ENCODE measurements around the gene DAPK1.

The DAPK1 gene

DNA sequence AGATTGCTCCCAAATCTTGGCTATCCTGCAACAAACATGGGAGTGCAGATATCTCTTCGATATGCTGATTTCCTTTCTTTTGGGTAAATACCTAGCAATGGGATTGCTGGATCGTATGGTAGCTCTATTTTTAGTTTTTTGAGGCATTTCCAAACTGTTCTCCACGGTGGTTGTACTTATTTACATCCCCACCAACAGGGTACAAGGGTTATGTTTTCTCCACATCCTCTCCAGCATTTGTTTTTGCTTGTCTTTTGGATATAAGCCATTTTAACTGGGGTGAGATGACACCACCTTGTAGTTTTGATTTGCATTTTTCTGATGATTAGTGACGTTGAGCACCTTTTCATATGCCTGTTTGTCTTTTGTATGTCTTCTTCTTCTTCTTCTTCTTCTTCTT, 248.5 kb downstream of the DAPK1 start:
- Histone ChIP-seq H4K20me1 (ENCODE audit: insufficient read depth) (no peaks in the 10 kb centered on the region), H3K4me1 (ENCODE audit: low read depth, poor library complexity, severe bottlenecking) (no peaks in the 10 kb centered on the region), H3K9ac (no peak overlapping the region), H3K36me3 (ENCODE audit: insufficient read depth) (no peaks in the 10 kb centered on the region), H3K27me3 (ENCODE audit: insufficient read depth, low read depth) (no peaks in the 10 kb centered on the region), H3K4me3 (IDR thresholded peaks at IDR 0.05; ENCODE audit: insufficient read depth, low read depth, low read length) (no peak overlapping the region), H3K27ac (no peak overlapping the region), H3K79me2 (ENCODE audit: insufficient read depth, low read depth) (no peaks in the 10 kb centered on the region), H3K4me2 (no peak overlapping the region), H2AFZ (ENCODE audit: low read depth) (no peak overlapping the region)
- TF ChIP-seq, protein P1, sequence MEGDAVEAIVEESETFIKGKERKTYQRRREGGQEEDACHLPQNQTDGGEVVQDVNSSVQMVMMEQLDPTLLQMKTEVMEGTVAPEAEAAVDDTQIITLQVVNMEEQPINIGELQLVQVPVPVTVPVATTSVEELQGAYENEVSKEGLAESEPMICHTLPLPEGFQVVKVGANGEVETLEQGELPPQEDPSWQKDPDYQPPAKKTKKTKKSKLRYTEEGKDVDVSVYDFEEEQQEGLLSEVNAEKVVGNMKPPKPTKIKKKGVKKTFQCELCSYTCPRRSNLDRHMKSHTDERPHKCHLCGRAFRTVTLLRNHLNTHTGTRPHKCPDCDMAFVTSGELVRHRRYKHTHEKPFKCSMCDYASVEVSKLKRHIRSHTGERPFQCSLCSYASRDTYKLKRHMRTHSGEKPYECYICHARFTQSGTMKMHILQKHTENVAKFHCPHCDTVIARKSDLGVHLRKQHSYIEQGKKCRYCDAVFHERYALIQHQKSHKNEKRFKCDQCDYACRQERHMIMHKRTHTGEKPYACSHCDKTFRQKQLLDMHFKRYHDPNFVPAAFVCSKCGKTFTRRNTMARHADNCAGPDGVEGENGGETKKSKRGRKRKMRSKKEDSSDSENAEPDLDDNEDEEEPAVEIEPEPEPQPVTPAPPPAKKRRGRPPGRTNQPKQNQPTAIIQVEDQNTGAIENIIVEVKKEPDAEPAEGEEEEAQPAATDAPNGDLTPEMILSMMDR (conservative IDR thresholded peaks at IDR 0.05; ENCODE audit: low read depth, low read length) = no peak

DNA sequence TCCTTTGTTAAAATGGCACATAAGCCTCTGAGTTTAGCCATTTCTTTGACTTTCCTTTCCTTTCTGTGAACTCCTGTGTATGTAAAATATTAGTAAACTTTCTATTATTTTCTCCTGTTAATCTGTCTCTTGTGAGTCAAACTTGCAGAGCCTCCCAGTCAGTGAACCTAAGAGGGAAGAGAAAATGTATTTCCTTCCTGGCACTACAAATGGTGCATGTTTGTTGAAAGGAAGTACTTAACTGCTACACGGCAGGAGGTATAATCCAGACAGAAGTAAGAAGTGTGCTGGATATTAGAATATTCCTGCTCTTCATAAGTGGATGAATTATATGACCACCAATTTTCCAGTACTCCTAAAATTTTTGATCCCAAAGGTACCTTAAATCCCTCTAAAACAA, 251.2 kb downstream of the DAPK1 start:
- Histone ChIP-seq H2AFZ (ENCODE audit: low read depth) (no peak overlapping the region), H3K36me3 (ENCODE audit: insufficient read depth) (no peaks in the 10 kb centered on the region), H3K4me1 (ENCODE audit: low read depth, poor library complexity, severe bottlenecking) (no peaks in the 10 kb centered on the region), H3K4me3 (IDR thresholded peaks at IDR 0.05; ENCODE audit: insufficient read depth, low read depth, low read length) (no peak overlapping the region), H4K20me1 (ENCODE audit: insufficient read depth) (no peaks in the 10 kb centered on the region), H3K79me2 (ENCODE audit: insufficient read depth, low read depth) (no peaks in the 10 kb centered on the region), H3K27ac (no peak overlapping the region), H3K9ac (no peak overlapping the region), H3K27me3 (ENCODE audit: insufficient read depth, low read depth) (no peaks in the 10 kb centered on the region), H3K4me2 (no peak overlapping the region)
- TF ChIP-seq, protein P1 (conservative IDR thresholded peaks at IDR 0.05; ENCODE audit: low read depth, low read length) = no peak

DNA sequence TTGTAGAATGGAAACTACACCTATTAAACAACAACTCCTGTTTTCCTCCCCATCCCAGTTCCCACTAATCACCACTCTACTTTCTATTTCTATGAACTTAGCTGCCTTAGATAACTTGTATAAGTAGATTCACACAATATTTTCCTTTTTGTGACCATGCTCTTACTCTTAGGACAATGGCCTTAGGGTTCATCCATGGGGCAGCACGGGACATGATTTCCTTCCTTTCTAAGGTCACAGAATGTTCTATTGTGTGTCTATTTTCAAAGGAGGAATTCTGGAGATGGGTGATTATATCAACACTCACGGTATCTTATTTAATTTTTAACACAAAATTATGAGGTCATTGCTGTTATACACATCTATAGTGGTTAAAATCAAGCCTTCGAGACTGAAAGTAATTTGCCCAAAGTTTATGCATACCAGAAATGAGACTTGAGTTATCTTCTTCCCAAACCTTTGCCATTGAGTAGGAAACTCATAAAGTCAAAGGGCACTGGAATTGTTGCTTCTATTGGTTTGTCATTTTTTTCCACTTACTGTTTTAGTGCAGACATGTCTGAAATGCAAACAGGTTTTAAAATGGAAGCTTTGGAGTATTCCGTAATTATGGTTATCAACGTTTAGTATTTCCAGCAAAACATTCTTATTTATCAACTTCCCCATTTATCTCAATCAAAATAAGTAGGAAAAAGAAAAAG, 251.8 kb downstream of the DAPK1 start:
- TF ChIP-seq, protein P1 (conservative IDR thresholded peaks at IDR 0.05; ENCODE audit: low read depth, low read length) = no peak
- Histone ChIP-seq H3K79me2 (ENCODE audit: insufficient read depth, low read depth) (no peaks in the 10 kb centered on the region), H4K20me1 (ENCODE audit: insufficient read depth) (no peaks in the 10 kb centered on the region), H3K27me3 (ENCODE audit: insufficient read depth, low read depth) (no peaks in the 10 kb centered on the region), H3K4me1 (ENCODE audit: low read depth, poor library complexity, severe bottlenecking) (no peaks in the 10 kb centered on the region), H3K36me3 (ENCODE audit: insufficient read depth) (no peaks in the 10 kb centered on the region), H3K9ac (no peak overlapping the region), H3K27ac (no peak overlapping the region), H3K4me2 (no peak overlapping the region), H2AFZ (ENCODE audit: low read depth) (no peak overlapping the region), H3K4me3 (IDR thresholded peaks at IDR 0.05; ENCODE audit: insufficient read depth, low read depth, low read length) (no peak overlapping the region)

DNA sequence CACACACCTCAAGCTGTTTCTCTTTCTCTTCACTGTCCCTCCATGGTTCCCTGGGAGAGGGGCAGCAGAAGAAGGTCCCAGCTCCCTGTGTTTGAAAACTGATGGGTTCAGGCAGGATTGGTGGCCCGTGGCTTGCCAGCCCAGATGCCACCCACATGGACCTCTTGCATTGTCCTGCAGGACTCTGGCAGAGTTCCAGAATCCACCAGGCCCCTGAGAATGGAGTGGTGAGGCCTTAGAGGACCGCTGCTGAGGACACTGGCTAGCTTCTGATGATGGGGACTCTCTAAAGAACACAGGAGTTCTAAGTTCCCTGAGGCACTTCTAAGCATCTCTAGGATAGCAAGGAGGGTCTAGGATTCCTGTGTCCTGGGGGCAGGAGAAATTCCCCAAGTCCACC, 253.1 kb downstream of the DAPK1 start:
- Histone ChIP-seq H3K27me3 (ENCODE audit: insufficient read depth, low read depth) (no peaks in the 10 kb centered on the region), H4K20me1 (ENCODE audit: insufficient read depth) (no peaks in the 10 kb centered on the region), H3K79me2 (ENCODE audit: insufficient read depth, low read depth) (no peaks in the 10 kb centered on the region), H3K9ac (no peak overlapping the region), H3K27ac (no peak overlapping the region), H3K4me2 (no peak overlapping the region), H3K4me1 (ENCODE audit: low read depth, poor library complexity, severe bottlenecking) (no peaks in the 10 kb centered on the region), H3K36me3 (ENCODE audit: insufficient read depth) (no peaks in the 10 kb centered on the region), H2AFZ (ENCODE audit: low read depth) (no peak overlapping the region), H3K4me3 (IDR thresholded peaks at IDR 0.05; ENCODE audit: insufficient read depth, low read depth, low read length) (no peak overlapping the region)
- TF ChIP-seq, protein P1 (conservative IDR thresholded peaks at IDR 0.05; ENCODE audit: low read depth, low read length) = no peak
